HepG2 (cell line): ENCODE results near the gene DMTF1. TPM values are rescaled to one million over a fixed set of nuclear protein-coding genes. Genes with fewer than 3 reads are reported as not detected.

Experiments used
- ATAC-seq: fragments of 200-7000 bp; cut with Tn5 transposase; 3 replicates; pipeline ENCODE4 v1.9.1; 2020; ENCODE audit warnings: mild to moderate bottlenecking, moderate library complexity
- BruUV-seq: library from RNA; stranded (reverse); fragments of 400-500 nt; replicated peaks from 2 replicates; lab custom pipeline; 2021; lab: Mats Ljungman, UMichigan
- CTCF ChIA-PET: fragments of 300-600 bp; formaldehyde crosslinking; extraction: SDS; loops from one replicate; lab custom pipeline; 2021; ENCODE audit warnings: low total read pairs, inconsistent platforms, low intra/inter-chr PET ratio; lab: Yijun Ruan, JAX
- POLR2A ChIA-PET: fragments of 350-600 bp; sonication (Branson Sonifier 250); formaldehyde crosslinking; loops from one replicate; lab custom pipeline; 2020; ENCODE audit warnings: antibody characterized with exemption, inconsistent platforms; lab: Yijun Ruan, JAX
- DNase-seq: peaks from one replicate; pipeline ENCODE4 v3.0.0-alpha.2; 2015; ENCODE audit warnings: low spot score
- FAIRE-seq: peaks from 3 replicates; lab custom pipeline; 2011; peaks lifted over from hg19 to GRCh38; lab: Jason Lieb, UNC
- H2AFZ ChIP-seq: one replicate; pipeline ENCODE4 v1.6.1; 2011; ENCODE audit warnings: low read length, inconsistent platforms
- H3K27ac ChIP-seq: fragments of 300-600 bp; 3 replicates; pipeline ENCODE4 v1.8.0; 2011; ENCODE audit warnings: mixed run types, mild to moderate bottlenecking, mixed read lengths, low read length, inconsistent platforms; ENCODE audit not compliant: insufficient read depth; ENCODE audit errors: extremely low read length
- H3K27me3 ChIP-seq, 2 experiments: fragments of 200-600 bp in 1 of 2; 2 replicates in 1 of 2; 3 replicates in 1 of 2; pipeline versions ENCODE4 v1.6.0 to v1.8.0; 2011; ENCODE audit warnings: low read length in 2 of 2, mild to moderate bottlenecking in 2 of 2, moderate library complexity in 2 of 2, inconsistent platforms in 1 of 2; ENCODE audit not compliant: insufficient read depth in 2 of 2, control insufficient read depth in 1 of 2
- H3K36me3 ChIP-seq, 2 experiments: fragments of 200-600 bp in 1 of 2; replicated peaks in 1 of 2; 2 replicates in 1 of 2; 3 replicates in 1 of 2; pipeline versions ENCODE4 v1.5.1 to v1.8.0; 2011; ENCODE audit warnings: low read length in 2 of 2, inconsistent platforms in 1 of 2; ENCODE audit not compliant: insufficient read depth in 2 of 2, control insufficient read depth in 1 of 2
- H3K4me1 ChIP-seq: 2 replicates; pipeline ENCODE4 v1.5.1; 2012; ENCODE audit warnings: low read length, inconsistent platforms; ENCODE audit not compliant: insufficient read depth
- H3K4me2 ChIP-seq: 2 replicates; pipeline ENCODE4 v1.6.0; 2011; ENCODE audit warnings: low read depth, low read length, inconsistent platforms
- H3K4me3 ChIP-seq, 3 experiments: fragments of 200-600 bp in 1 of 3; sonication (generic), shearing (Covaris generic) in 1 of 3; replicated peaks in 1 of 3; 2 replicates each; pipeline ENCODE4 v1.5.1; 2011 to 2016; ENCODE audit warnings: low read length in 3 of 3, inconsistent platforms in 2 of 3, low read depth in 2 of 3, mild to moderate bottlenecking in 2 of 3, control low read depth in 1 of 3, mixed read lengths in 1 of 3; ENCODE audit not compliant: insufficient read depth in 1 of 3
- H3K79me2 ChIP-seq: one replicate; pipeline ENCODE4 v1.6.1; 2011; ENCODE audit warnings: low read length, inconsistent platforms; ENCODE audit not compliant: insufficient read depth
- H3K9ac ChIP-seq: 2 replicates; pipeline ENCODE4 v1.6.0; 2011; ENCODE audit warnings: mild to moderate bottlenecking, low read depth, low read length, inconsistent platforms; ENCODE audit not compliant: insufficient read depth
- H3K9me3 ChIP-seq: 2 replicates; pipeline ENCODE4 v1.5.1; 2012; ENCODE audit warnings: mild to moderate bottlenecking, low read length
- H4K20me1 ChIP-seq: 2 replicates; pipeline ENCODE4 v1.6.0; 2011; ENCODE audit warnings: inconsistent platforms, mild to moderate bottlenecking, low read length, moderate library complexity; ENCODE audit not compliant: insufficient read depth
- BRCA1 ChIP-seq: sonication (generic); formaldehyde crosslinking; IDR thresholded peaks from 2 replicates; pipeline ENCODE4 v1.4.0; 2020; ENCODE audit warnings: missing genetic modification reagents
- HCFC1 ChIP-seq: fragments of 150-350 bp; IDR thresholded peaks from 2 replicates; pipeline ENCODE4 v1.6.1; 2014; ENCODE audit warnings: low read depth, low read length
- MIER3 ChIP-seq: IDR thresholded peaks from 2 replicates; pipeline ENCODE4 v1.6.1; 2016; ENCODE audit warnings: missing compliant biosample characterization, borderline replicate concordance
- MTA1 ChIP-seq: sonication (generic); formaldehyde crosslinking; IDR thresholded peaks from 2 replicates; pipeline ENCODE4 v1.4.0; 2020; ENCODE audit warnings: missing genetic modification reagents, mild to moderate bottlenecking, borderline replicate concordance
- NFE2 ChIP-seq: sonication (generic); formaldehyde crosslinking; IDR thresholded peaks from 2 replicates; pipeline ENCODE4 v1.4.0; 2020; ENCODE audit warnings: missing genetic modification reagents
- SRSF9 ChIP-seq: fragments of 200-400 bp; formaldehyde crosslinking; IDR thresholded peaks from 2 replicates; pipeline ENCODE4 v1.6.1; 2018; ENCODE audit warnings: borderline replicate concordance, mild to moderate bottlenecking, low read depth, low read length; ENCODE audit not compliant: insufficient read depth, poor library complexity, severe bottlenecking
- ZBTB21 ChIP-seq: sonication (generic); formaldehyde crosslinking; IDR thresholded peaks from 2 replicates; pipeline ENCODE4 v1.4.0; 2020; ENCODE audit warnings: missing genetic modification reagents
- ZNF292 ChIP-seq: sonication (generic); formaldehyde crosslinking; IDR thresholded peaks from 2 replicates; pipeline ENCODE4 v1.8.1; 2022; ENCODE audit warnings: mild to moderate bottlenecking, low read depth, missing genetic modification reagents, borderline replicate concordance
- ZNF674 ChIP-seq: sonication (generic); formaldehyde crosslinking; IDR thresholded peaks from 2 replicates; pipeline ENCODE4 v1.5.0; 2020; ENCODE audit warnings: low read depth, mild to moderate bottlenecking, missing genetic modification reagents
- ZNF839 ChIP-seq: sonication (generic); formaldehyde crosslinking; IDR thresholded peaks from 2 replicates; pipeline ENCODE4 v1.4.0; 2020; ENCODE audit warnings: missing genetic modification reagents, mild to moderate bottlenecking, borderline replicate concordance
- WGBS: methylation state at CpG from one replicate; pipeline ENCODE4 v1.1.6; 2017; ENCODE audit warnings: low lambda C conversion rate; 5-methylcytosine and 5-hydroxymethylcytosine counted together
- in situ Hi-C: cut with HindIII; loops from 2 replicates; pipeline ENCODE4 v1.10.0; 2017; ENCODE audit warnings: low pct_unique_long_range_greater_than_20kb; ENCODE audit not compliant: extremely low pct_ligation_motif_present
- intact Hi-C: fragments of 100-400 bp; cut with micrococcal nuclease; formaldehyde crosslinking; loops from one replicate; pipeline ENCODE4 v1.10.0; 2022; ENCODE audit not compliant: unreplicated experiment
- polyA plus RNA-seq, 8 experiments: library from polyadenylated mRNA; depleted of rRNA in 3 of 8; stranded (reverse) in 7 of 8; unstranded in 1 of 8; fragments of >200 nt; fragmentation: Illumina TruSeq in 4 of 8; extraction: Trizol in 4 of 8; gene quantifications; 2 replicates each; pipeline versions ENCODE4 v1.2.1 to v1.2.3, GENCODE V29; 2011 to 2016; ENCODE audit warnings: low read depth in 4 of 8, missing spikeins in 1 of 8, mixed read lengths in 1 of 8; ENCODE audit not compliant: insufficient read depth in 1 of 8
- total RNA-seq, 5 experiments: library from RNA; depleted of rRNA; stranded (reverse); fragments of >200 nt; fragmentation: Illumina TruSeq; extraction: Trizol; gene quantifications; 2 replicates each; pipeline ENCODE4 v1.2.3, GENCODE V29; 2016; ENCODE audit warnings: low read depth in 1 of 5
- TF ChIP-seq, protein P1 (sequence below): sonication (generic); formaldehyde crosslinking; IDR thresholded peaks from 2 replicates; pipeline ENCODE4 v1.4.0; 2020; ENCODE audit warnings: missing genetic modification reagents
- TF ChIP-seq, protein P2 (sequence below): sonication (generic); formaldehyde crosslinking; IDR thresholded peaks from 2 replicates; pipeline ENCODE4 v1.5.0; 2020; ENCODE audit warnings: mild to moderate bottlenecking, missing genetic modification reagents
- TF ChIP-seq, protein P3 (sequence below): sonication (generic); formaldehyde crosslinking; IDR thresholded peaks from 2 replicates; pipeline ENCODE4 v1.4.0; 2020; ENCODE audit warnings: missing genetic modification reagents, borderline replicate concordance
- TF ChIP-seq, protein P4 (sequence below): sonication (generic); formaldehyde crosslinking; IDR thresholded peaks from 2 replicates; pipeline ENCODE4 v1.5.0; 2020; ENCODE audit warnings: mild to moderate bottlenecking, missing genetic modification reagents

Gene DMTF1
- total and polyA plus RNA-seq, 2 of the 13 experiments (the other 11 are each of a cell fraction or from before 2014, with no cell fraction given) = 45.8 to 132 TPM

- DNase-seq = no peak
- POLR2A ChIA-PET = no interaction called here
- TF ChIP-seq, protein P1, sequence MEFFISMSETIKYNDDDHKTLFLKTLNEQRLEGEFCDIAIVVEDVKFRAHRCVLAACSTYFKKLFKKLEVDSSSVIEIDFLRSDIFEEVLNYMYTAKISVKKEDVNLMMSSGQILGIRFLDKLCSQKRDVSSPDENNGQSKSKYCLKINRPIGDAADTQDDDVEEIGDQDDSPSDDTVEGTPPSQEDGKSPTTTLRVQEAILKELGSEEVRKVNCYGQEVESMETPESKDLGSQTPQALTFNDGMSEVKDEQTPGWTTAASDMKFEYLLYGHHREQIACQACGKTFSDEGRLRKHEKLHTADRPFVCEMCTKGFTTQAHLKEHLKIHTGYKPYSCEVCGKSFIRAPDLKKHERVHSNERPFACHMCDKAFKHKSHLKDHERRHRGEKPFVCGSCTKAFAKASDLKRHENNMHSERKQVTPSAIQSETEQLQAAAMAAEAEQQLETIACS (CRISPR knock-in tag) = no peak
- TF ChIP-seq, protein P2, sequence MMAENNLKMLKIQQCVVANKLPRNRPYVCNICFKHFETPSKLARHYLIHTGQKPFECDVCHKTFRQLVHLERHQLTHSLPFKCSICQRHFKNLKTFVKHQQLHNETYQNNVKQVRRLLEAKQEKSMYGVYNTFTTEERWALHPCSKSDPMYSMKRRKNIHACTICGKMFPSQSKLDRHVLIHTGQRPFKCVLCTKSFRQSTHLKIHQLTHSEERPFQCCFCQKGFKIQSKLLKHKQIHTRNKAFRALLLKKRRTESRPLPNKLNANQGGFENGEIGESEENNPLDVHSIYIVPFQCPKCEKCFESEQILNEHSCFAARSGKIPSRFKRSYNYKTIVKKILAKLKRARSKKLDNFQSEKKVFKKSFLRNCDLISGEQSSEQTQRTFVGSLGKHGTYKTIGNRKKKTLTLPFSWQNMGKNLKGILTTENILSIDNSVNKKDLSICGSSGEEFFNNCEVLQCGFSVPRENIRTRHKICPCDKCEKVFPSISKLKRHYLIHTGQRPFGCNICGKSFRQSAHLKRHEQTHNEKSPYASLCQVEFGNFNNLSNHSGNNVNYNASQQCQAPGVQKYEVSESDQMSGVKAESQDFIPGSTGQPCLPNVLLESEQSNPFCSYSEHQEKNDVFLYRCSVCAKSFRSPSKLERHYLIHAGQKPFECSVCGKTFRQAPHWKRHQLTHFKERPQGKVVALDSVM = no peak
- TF ChIP-seq ZNF292 (CRISPR knock-in tag) (no peak), ZNF674 (CRISPR knock-in tag) (no peak), HCFC1 (no peak), NFE2 (CRISPR knock-in tag) (no peak), ZNF839 (no peak), BRCA1 (CRISPR knock-in tag) (no peak), SRSF9 (no peak), MIER3 (CRISPR knock-in tag) (no peak), ZBTB21 (CRISPR knock-in tag) (no peak), MTA1 (CRISPR knock-in tag) (no peak)
- TF ChIP-seq, protein P3, sequence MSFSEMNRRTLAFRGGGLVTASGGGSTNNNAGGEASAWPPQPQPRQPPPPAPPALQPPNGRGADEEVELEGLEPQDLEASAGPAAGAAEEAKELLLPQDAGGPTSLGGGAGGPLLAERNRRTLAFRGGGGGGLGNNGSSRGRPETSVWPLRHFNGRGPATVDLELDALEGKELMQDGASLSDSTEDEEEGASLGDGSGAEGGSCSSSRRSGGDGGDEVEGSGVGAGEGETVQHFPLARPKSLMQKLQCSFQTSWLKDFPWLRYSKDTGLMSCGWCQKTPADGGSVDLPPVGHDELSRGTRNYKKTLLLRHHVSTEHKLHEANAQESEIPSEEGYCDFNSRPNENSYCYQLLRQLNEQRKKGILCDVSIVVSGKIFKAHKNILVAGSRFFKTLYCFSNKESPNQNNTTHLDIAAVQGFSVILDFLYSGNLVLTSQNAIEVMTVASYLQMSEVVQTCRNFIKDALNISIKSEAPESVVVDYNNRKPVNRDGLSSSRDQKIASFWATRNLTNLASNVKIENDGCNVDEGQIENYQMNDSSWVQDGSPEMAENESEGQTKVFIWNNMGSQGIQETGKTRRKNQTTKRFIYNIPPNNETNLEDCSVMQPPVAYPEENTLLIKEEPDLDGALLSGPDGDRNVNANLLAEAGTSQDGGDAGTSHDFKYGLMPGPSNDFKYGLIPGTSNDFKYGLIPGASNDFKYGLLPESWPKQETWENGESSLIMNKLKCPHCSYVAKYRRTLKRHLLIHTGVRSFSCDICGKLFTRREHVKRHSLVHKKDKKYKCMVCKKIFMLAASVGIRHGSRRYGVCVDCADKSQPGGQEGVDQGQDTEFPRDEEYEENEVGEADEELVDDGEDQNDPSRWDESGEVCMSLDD (CRISPR knock-in tag) = no peak
- TF ChIP-seq, protein P4, sequence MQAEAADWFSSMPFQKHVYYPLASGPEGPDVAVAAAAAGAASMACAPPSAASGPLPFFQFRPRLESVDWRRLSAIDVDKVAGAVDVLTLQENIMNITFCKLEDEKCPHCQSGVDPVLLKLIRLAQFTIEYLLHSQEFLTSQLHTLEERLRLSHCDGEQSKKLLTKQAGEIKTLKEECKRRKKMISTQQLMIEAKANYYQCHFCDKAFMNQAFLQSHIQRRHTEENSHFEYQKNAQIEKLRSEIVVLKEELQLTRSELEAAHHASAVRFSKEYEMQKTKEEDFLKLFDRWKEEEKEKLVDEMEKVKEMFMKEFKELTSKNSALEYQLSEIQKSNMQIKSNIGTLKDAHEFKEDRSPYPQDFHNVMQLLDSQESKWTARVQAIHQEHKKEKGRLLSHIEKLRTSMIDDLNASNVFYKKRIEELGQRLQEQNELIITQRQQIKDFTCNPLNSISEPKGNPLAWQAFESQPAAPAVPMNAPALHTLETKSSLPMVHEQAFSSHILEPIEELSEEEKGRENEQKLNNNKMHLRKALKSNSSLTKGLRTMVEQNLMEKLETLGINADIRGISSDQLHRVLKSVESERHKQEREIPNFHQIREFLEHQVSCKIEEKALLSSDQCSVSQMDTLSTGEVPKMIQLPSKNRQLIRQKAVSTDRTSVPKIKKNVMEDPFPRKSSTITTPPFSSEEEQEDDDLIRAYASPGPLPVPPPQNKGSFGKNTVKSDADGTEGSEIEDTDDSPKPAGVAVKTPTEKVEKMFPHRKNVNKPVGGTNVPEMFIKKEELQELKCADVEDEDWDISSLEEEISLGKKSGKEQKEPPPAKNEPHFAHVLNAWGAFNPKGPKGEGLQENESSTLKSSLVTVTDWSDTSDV (CRISPR knock-in tag) = no peak
- FAIRE-seq = no peak
- no peaks in the 10 kb centered on the region for H3K4me1 ChIP-seq
- no peak for ATAC-seq
- in situ Hi-C loops = no loop called here
- intact Hi-C loops = no loop called here
- no peaks in the 10 kb centered on the region for H3K27me3 ChIP-seq
- H3K9ac ChIP-seq = no peak overlapping the region
- no peak overlapping the region for H3K4me2 ChIP-seq
- H3K27ac ChIP-seq = no peak overlapping the region
- H2AFZ ChIP-seq = no peak overlapping the region
- H3K79me2 ChIP-seq = no peaks in the 10 kb centered on the region
- BruUV-seq = no TSS peak
- under 1% methylated on average over 4 of the region's 4 CpGs for WGBS
- no peaks in the 10 kb centered on the region for H4K20me1 ChIP-seq
- CTCF ChIA-PET = no interaction called here
- H3K36me3 ChIP-seq = no peaks in the 10 kb centered on the region
- no peaks in the 10 kb centered on the region for H3K9me3 ChIP-seq
- no peak overlapping the region for H3K4me3 ChIP-seq
Measured at GRCh38 chr7:87106974-87107612, 45.2 kb upstream of the DMTF1 start.
